Upper lobe of right lung (tissue), 1 donor: ENCODE measurements around the gene NRG2. TPM values are rescaled to one million over a fixed set of nuclear protein-coding genes. Genes with fewer than 3 reads are reported as not detected.

Experiments
- ATAC-seq: fragments of 200-7000 bp; cut with Tn5 transposase; one replicate; pipeline ENCODE4 v1.9.1; 2020; ENCODE audit warnings: mild to moderate bottlenecking, moderate library complexity
- DNase-seq: peaks from one replicate; pipeline ENCODE4 v3.0.0-alpha.2; 2020
- H3K27ac ChIP-seq: fragments of 200-600 bp; one replicate; pipeline ENCODE4 v1.8.0; 2022
- H3K27me3 ChIP-seq: fragments of 200-600 bp; one replicate; pipeline ENCODE4 v1.8.0; 2022; ENCODE audit warnings: mild to moderate bottlenecking
- H3K36me3 ChIP-seq: fragments of 200-600 bp; one replicate; pipeline ENCODE4 v1.8.0; 2022
- H3K4me1 ChIP-seq: fragments of 200-600 bp; one replicate; pipeline ENCODE4 v1.8.0; 2022
- H3K4me3 ChIP-seq: fragments of 200-600 bp; one replicate; pipeline ENCODE4 v1.8.0; 2022; ENCODE audit warnings: mild to moderate bottlenecking
- H3K9me3 ChIP-seq: fragments of 200-600 bp; one replicate; pipeline ENCODE4 v1.8.0; 2022
- intact Hi-C: fragments of 100-400 bp; cut with DNase I; formaldehyde crosslinking; loops from one replicate; pipeline ENCODE4 v1.11.0; 2022
- total RNA-seq: library from RNA; stranded (reverse); fragmentation: NEBNext Ultra II Directional; extraction: Animal tissue kit (Norgen Biotek cat#: 25700); gene quantifications from one replicate; pipeline ENCODE4 v1.2.1, GENCODE V29; 2021
- TF ChIP-seq, protein P1 (sequence below): fragments of 200-600 bp; IDR thresholded peaks from one replicate; pipeline ENCODE4 v1.8.0; 2022; ENCODE audit warnings: antibody characterized with exemption
- donor health status: DM: no; HTN: yes; CAD: no; lungs with severe emphysema.

Gene NRG2
- total RNA-seq, 1 donor from 2014 or later: 1.4 TPM

DNA sequence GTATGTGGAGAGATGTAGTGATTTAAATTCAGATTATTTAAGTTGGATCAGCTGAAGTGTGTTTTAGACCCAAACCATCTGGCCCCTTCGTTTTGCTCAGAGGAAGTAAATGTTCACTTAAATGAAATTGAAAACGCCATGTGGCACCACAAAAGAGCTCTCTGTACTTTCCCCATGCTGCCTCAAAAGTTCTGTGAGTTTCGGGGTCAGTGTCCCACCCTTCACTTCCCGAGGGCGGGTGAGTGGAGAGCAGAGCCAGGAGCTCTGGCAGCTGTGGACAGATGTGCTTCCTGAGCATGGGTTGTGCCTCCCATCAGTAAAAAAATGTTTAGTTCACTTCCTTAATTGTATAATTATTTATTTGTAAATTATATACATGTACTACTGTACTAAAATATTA is 199.1 kb downstream of the NRG2 start:
- no peak for ATAC-seq

DNA sequence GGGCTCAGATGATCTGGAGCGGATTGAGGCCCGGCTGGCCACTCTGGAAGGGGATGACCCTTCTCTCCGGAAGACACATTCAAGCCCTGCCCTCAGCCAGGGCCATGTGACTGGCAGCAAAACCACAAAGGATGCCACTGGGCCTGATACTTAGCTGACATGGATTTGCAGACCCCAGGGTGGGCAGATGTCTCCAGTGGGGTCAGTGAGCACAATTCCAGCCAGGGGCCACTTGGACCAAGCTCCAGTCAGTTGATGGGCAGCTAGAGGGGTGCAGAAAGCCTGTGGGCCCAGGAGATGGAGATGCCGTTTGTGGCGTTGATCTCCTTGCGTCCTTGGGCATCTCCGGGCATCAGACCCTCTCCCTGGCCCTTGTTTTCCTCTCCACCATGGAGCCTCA is 200.8 kb downstream of the NRG2 start:
- Histone ChIP-seq H3K27me3 (peaks cover 9% of the 10 kb centered on the region), H3K27ac (no peak overlapping the region), H3K36me3 (no peaks in the 10 kb centered on the region), H3K4me1 (peaks cover 7% of the 10 kb centered on the region), H3K4me3 (no peak overlapping the region), H3K9me3 (no peaks in the 10 kb centered on the region)
- intact Hi-C loops: no loop called here
- TF ChIP-seq, protein P1, sequence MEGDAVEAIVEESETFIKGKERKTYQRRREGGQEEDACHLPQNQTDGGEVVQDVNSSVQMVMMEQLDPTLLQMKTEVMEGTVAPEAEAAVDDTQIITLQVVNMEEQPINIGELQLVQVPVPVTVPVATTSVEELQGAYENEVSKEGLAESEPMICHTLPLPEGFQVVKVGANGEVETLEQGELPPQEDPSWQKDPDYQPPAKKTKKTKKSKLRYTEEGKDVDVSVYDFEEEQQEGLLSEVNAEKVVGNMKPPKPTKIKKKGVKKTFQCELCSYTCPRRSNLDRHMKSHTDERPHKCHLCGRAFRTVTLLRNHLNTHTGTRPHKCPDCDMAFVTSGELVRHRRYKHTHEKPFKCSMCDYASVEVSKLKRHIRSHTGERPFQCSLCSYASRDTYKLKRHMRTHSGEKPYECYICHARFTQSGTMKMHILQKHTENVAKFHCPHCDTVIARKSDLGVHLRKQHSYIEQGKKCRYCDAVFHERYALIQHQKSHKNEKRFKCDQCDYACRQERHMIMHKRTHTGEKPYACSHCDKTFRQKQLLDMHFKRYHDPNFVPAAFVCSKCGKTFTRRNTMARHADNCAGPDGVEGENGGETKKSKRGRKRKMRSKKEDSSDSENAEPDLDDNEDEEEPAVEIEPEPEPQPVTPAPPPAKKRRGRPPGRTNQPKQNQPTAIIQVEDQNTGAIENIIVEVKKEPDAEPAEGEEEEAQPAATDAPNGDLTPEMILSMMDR: no peak
- DNase-seq: peak; percentile 30
- ATAC-seq: no peak

More for the DNA sequence above, 199.1 kb downstream of the NRG2 start:
- Histone ChIP-seq H3K27ac (no peak overlapping the region), H3K4me3 (no peak overlapping the region), H3K9me3 (no peaks in the 10 kb centered on the region), H3K36me3 (no peaks in the 10 kb centered on the region), H3K4me1 (peaks cover 13% of the 10 kb centered on the region), H3K27me3 (peaks cover 9% of the 10 kb centered on the region)
- no peak for DNase-seq
- intact Hi-C loops: no loop called here
- TF ChIP-seq, protein P1: no peak

DNA sequence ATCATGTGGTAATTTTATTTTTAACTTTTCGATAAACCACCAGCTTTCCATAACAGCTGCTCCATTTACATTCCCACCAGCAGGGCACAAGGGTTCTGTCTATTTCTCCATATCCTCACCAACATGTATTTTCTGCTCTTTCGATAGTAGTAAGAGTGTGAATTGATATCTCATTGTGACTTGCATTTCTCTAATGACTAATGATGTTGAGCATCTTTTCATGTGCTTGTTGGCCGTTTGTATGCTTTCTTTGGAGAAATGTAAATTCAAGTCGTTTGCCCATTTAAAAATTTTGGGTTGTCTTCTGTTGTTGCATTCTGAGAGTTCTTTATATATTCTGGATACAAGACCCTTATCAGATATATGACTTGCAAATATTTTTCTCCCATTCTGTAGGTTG is 201.6 kb downstream of the NRG2 start:
- no peak overlapping the region for H3K27ac ChIP-seq
- H3K4me3 ChIP-seq: no peak overlapping the region
- TF ChIP-seq, protein P1: no peak
- intact Hi-C loops: no loop called here
- no peaks in the 10 kb centered on the region for H3K36me3 ChIP-seq
- ATAC-seq: no peak
- no peak for DNase-seq
- no peaks in the 10 kb centered on the region for H3K9me3 ChIP-seq
- H3K27me3 ChIP-seq: peaks cover 3% of the 10 kb centered on the region
- H3K4me1 ChIP-seq: peaks cover 4% of the 10 kb centered on the region

DNA sequence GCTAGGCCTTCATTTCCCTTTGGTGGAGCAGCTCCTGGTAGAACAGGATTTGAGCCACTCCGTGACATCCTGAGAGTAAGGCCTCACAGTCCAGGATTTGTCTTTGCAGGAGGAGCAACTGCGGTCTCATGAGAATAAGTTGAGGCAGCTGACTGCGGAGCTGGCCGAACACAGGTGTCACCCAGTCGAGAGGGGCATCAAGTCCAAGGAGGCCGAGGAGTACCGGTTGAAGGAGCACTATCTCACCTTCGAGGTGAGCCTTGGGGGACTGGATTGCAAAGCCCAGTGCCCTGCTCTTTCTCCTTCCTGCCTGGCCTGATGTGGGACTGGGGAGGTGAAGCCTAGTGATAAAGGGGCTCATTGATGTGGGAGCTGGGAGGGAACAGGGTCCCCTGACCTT is 203.2 kb downstream of the NRG2 start:
- no peaks in the 10 kb centered on the region for H3K27me3 ChIP-seq
- ATAC-seq (no peak), DNase-seq (peak; percentile 15)
- H3K9me3 ChIP-seq: no peaks in the 10 kb centered on the region
- H3K4me1 ChIP-seq: peaks cover 4% of the 10 kb centered on the region
- H3K4me3 ChIP-seq: no peak overlapping the region
- TF ChIP-seq, protein P1: no peak
- no peak overlapping the region for H3K27ac ChIP-seq
- intact Hi-C loops: no loop called here
- H3K36me3 ChIP-seq: no peaks in the 10 kb centered on the region

DNA sequence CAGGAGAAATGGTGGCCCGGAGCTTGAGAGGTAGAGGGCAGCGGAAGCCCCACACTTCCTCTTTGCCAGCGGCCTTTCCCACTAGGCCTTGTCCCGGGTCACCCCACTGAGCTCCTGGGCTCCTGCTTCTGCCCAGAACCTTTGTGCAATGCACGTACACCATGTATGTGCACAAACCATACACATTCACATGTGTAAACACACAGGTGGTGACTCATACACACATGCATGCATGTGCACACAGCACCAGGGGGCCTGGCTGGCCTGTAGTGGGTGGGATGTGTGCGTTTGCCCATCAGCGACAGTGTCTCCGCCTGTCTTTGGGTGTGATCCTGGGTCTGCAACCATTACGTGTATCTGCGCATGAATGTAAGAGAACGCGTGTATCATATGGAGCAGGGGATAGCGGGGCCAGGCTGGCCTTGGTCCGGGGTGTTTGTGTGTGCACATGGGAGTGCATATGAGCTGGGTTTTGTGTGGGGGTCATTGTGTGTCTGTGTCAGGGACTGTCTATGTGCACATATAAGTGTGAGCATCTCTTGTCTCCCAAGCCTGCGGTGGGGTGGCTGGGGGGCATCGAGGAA is 203.8 kb downstream of the NRG2 start:
- Histone ChIP-seq H3K4me3 (no peak overlapping the region), H3K9me3 (no peaks in the 10 kb centered on the region), H3K4me1 (peaks cover under 1% of the 10 kb centered on the region), H3K27ac (no peak overlapping the region), H3K36me3 (no peaks in the 10 kb centered on the region), H3K27me3 (no peaks in the 10 kb centered on the region)
- DNase-seq (peak; percentile 46), ATAC-seq (no peak)
- TF ChIP-seq, protein P1: no peak
- intact Hi-C loops: no loop called here
